Small intestine (tissue), 4 donors: ENCODE data around the gene PRR23B. TPM values are rescaled to one million over a fixed set of nuclear protein-coding genes. Genes with fewer than 3 reads are reported as not detected.

ENCODE experiments used
- polyA plus RNA-seq, 4 donors: library from polyadenylated mRNA; stranded (reverse) in 3 of 4; unstranded in 1 of 4; fragments of 200-250 nt in 3 of 4; fragments of 120-200 nt in 1 of 4; gene quantifications; one replicate each; pipeline versions ENCODE4 v1.2.1 to v1.2.3, GENCODE V29; 2013
- donor health status: healthy with polysubstance abuse.
- donor health status: Bipolar disorder and iron deficiency.
- donor health status: healthy.

PRR23B gene
- polyA plus RNA-seq, 4 donors: not detected

Other genes with a start within 250 kb of the PRR23B start
- 10 to 100 TPM; 16.2 to 57.1 (median 19.2) TPM for gene PIK3CB, start 186.0 kb downstream of the PRR23B start, polyA plus RNA-seq
- gene FOXL2, start 73.8 kb downstream of the PRR23B start, polyA plus RNA-seq: not detected
- not detected for gene FOXL2NB, start 73.7 kb downstream of the PRR23B start, polyA plus RNA-seq
- not detected for gene PRR23A, start 14.7 kb downstream of the PRR23B start, polyA plus RNA-seq
- gene PRR23C, start 24.0 kb upstream of the PRR23B start, polyA plus RNA-seq: not detected